ENCODE measurements around the gene RCOR3.

The RCOR3 gene

GRCh38 chr1:211323156-211324063, 64.2 kb downstream of the RCOR3 start:
- Mint-ChIP-seq H3K4me1 (ENCODE audit: low read depth in 2 of 2) (peaks cover 26 to 27% of the 10 kb centered on the region in 2 donors), H3K27me3 (no peaks in the 10 kb centered on the region), H3K4me3 (no peak overlapping the region), H3K9me3 (no peaks in the 10 kb centered on the region), H3K27ac (no peak overlapping the region), H3K36me3 (ENCODE audit: insufficient read depth) (peaks cover 16% of the 10 kb centered on the region)
- DNase-seq (peak; percentile 62 to 68 (median 62)), ATAC-seq (replicated peaks) (peak; percentile 70)

DNA sequence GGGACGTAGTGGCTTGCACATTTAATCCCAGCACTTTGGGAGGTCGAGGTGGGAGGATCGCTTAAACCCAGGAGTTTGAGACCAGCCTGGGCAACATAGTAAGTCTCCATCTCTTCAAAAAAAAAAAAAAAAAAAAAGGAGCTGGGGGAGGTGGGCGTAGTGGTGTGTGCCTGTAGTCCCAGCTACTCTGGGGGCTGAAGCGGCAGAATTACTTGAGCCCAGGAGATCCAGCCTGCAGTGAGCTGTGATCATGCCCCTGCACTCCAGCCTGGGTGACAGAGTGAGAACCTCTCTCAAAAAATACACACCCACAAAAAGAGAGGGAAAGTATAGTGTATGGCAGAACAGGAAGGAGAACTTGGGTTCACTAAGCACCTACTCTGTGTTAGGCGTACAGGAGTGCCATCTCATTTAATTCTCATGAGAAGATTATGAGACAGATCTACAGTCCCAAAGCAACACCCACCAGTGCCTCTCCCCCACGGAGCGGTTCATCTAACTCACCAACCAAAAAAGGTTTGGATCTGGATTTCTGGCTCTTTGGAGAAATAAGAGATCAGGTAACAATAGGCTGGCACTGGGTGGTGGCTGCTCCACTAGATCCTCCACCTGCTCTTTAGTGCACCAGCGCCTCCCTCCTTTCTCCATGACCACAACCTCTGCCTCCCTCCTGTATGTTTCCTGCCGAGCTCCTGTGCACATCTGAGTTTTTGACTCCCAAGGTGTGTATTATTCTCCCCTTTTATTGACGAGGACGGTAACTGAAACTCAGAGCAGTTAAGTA, 66.0 kb downstream of the RCOR3 start:
- DNase-seq (no peak), ATAC-seq (replicated peaks) (no peak)
- Mint-ChIP-seq H3K9me3 (no peaks in the 10 kb centered on the region), H3K4me3 (peak overlapping the region; percentile 94 to 96), H3K27me3 (no peaks in the 10 kb centered on the region), H3K27ac (peak overlapping the region; percentile 96 to 97), H3K4me1 (ENCODE audit: low read depth in 2 of 2) (peaks cover 43 to 45% of the 10 kb centered on the region in 2 donors), H3K36me3 (ENCODE audit: insufficient read depth) (peaks cover 18% of the 10 kb centered on the region)

GRCh38 chr1:211326140-211326527, 67.0 kb downstream of the RCOR3 start:
- Mint-ChIP-seq H3K27ac (peak overlapping the region; percentile 96 to 97), H3K27me3 (no peaks in the 10 kb centered on the region), H3K4me3 (peak overlapping the region; percentile 94 to 96), H3K9me3 (no peaks in the 10 kb centered on the region), H3K4me1 (ENCODE audit: low read depth in 2 of 2) (peaks cover 50 to 54% of the 10 kb centered on the region in 2 donors), H3K36me3 (ENCODE audit: insufficient read depth) (peaks cover 22% of the 10 kb centered on the region)
- DNase-seq (no peak), ATAC-seq (replicated peaks) (no peak)

- H3K27me3 Mint-ChIP-seq: no peaks in the 10 kb centered on the region
- H3K36me3 Mint-ChIP-seq (ENCODE audit: insufficient read depth): peaks cover 22% of the 10 kb centered on the region
- ATAC-seq (replicated peaks) (peak; percentile 54), DNase-seq (peak in 2 of 3 experiments; percentile 35 to 44)
- H3K4me3 Mint-ChIP-seq: peak within 1 kb of the TSS; percentile 94 to 96
- no peaks in the 10 kb centered on the region for H3K9me3 Mint-ChIP-seq
- peaks cover 54 to 59% of the 10 kb centered on the region in 2 donors for H3K4me1 Mint-ChIP-seq (ENCODE audit: low read depth in 2 of 2)
- peak within 1 kb of the TSS; percentile 96 to 98 for H3K27ac Mint-ChIP-seq
Measured at GRCh38 chr1:211326528-211327345, 67.6 kb downstream of the RCOR3 start, which contains the start of gene TRAF5. Gene TRAF5, plus strand, starts transcription at chr1:211326833. Its CDS starts 26,407 bp downstream, at chr1:211353240.

DNA sequence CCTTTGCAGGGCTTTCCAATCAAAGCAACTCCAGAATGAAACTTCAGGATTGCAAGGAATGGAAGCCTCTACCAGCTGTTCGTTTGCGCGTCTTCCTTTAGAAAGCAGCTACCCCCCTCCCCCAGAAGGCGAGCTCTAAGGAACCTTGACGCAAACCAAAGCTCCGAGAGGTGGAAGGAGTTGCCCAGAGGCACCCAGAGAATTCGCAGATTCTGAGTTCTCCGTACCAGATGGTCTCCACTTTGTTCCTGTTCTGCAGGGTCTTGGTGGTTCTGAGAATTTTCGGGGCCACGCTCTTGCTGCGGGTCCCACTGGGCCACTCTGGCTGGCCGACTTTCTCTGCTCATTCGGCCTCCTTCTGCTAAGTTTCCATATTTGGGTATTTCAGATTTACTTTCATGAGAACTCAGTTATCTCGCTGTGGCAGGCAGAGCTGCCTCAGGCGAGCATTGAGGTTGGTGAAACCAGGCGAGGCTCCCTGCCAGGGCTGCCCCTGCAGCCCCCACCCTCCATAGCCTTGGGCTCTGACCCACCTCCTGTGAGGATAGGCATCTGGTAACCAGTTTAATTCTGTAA, 68.3 kb downstream of the RCOR3 start:
- Mint-ChIP-seq H3K27me3 (no peaks in the 10 kb centered on the region), H3K4me3 (peak overlapping the region; percentile 94 to 96), H3K9me3 (no peaks in the 10 kb centered on the region), H3K27ac (peak overlapping the region; percentile 81 to 98), H3K36me3 (ENCODE audit: insufficient read depth) (peaks cover 25% of the 10 kb centered on the region), H3K4me1 (ENCODE audit: low read depth in 2 of 2) (peaks cover 58 to 66% of the 10 kb centered on the region in 2 donors)
- DNase-seq (peak in 2 of 3 experiments; percentile 26 to 32), ATAC-seq (replicated peaks) (peak; percentile 47)

- peaks cover 62 to 73% of the 10 kb centered on the region in 2 donors for H3K4me1 Mint-ChIP-seq (ENCODE audit: low read depth in 2 of 2)
- H3K27ac Mint-ChIP-seq: peak overlapping the region; percentile 81 to 98
- peaks cover 25% of the 10 kb centered on the region for H3K36me3 Mint-ChIP-seq (ENCODE audit: insufficient read depth)
- H3K4me3 Mint-ChIP-seq: peak overlapping the region; percentile 94 to 96
- H3K27me3 Mint-ChIP-seq: no peaks in the 10 kb centered on the region
- no peaks in the 10 kb centered on the region for H3K9me3 Mint-ChIP-seq
- ATAC-seq (replicated peaks) (no peak), DNase-seq (no peak)
Measured at GRCh38 chr1:211328084-211328694, 69.0 kb downstream of the RCOR3 start.

DNA sequence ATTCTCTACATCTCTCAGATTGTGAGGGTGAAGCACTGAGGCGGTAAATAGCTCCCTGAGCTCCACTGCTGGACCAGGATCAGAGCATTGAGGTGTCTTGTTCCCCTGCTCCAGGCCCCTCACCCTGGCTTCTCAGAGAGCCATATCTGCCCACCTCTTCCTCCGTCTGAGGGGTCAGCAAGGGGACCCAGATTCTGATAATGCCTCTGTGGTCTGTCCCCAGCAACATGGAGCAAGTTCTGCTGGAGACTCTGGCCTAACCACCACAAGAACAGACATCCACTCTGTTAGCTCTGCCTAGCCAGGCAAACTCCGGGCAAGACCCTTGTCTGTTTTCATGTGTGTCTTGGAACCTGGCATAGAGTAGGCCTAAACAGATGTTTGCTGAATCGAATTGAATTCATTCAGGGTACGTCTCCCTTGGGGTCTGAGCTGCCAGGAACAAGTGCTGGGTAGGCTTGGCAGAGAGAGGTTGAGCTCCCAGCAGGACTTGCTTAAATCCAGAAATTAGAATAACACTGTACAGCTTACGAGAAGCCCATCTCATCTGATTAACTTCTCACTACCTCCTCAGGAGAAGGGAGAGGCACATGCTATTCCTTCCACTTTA, 69.8 kb downstream of the RCOR3 start:
- ATAC-seq (replicated peaks) (no peak), DNase-seq (no peak)
- Mint-ChIP-seq H3K36me3 (ENCODE audit: insufficient read depth) (peaks cover 25% of the 10 kb centered on the region), H3K4me3 (peak overlapping the region; percentile 94 to 96), H3K27ac (peak overlapping the region; percentile 81 to 98), H3K4me1 (ENCODE audit: low read depth in 2 of 2) (peaks cover 65 to 72% of the 10 kb centered on the region in 2 donors), H3K9me3 (no peaks in the 10 kb centered on the region), H3K27me3 (no peaks in the 10 kb centered on the region)

GRCh38 chr1:211329764-211330201, 70.6 kb downstream of the RCOR3 start:
- Mint-ChIP-seq H3K27me3 (no peaks in the 10 kb centered on the region), H3K36me3 (ENCODE audit: insufficient read depth) (peaks cover 28% of the 10 kb centered on the region), H3K9me3 (no peaks in the 10 kb centered on the region), H3K4me1 (ENCODE audit: low read depth in 2 of 2) (peaks cover 72 to 77% of the 10 kb centered on the region in 2 donors), H3K4me3 (peak overlapping the region; percentile 94 to 96), H3K27ac (peak overlapping the region; percentile 81 to 98)
- ATAC-seq (replicated peaks) (peak; percentile 9), DNase-seq (no peak)

DNA sequence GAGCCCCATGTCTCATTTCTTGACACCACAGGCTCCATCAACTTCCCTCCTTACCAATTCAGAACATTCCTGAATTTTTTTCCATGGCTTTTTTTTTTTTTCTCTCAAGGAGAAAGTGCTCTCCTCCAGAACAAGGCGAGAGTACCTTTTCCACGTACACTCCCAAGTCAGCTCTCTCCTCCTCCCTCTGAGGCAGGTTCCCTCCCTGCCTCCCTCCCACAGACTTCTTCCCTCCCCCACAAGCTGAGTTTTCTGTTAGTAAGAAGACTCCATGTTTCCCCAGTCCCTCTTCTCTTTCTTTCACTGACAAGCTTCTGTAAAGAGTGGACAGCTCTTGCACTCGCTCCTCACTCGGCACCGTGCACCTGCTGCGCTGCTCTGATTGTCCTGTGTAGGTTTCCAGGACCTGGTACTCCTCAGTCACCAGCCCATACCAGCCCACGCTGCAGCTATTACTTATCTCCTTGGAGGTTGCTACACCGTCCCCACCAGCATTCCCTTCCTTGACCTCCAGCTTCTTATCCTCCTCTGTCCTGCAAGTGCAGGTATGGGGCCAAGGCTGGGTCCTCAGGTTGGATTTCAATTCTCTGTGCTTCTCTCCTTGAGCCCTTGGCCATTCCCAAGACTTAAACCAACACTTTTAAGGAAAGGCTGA, 71.2 kb downstream of the RCOR3 start:
- H3K27ac Mint-ChIP-seq: peak overlapping the region; percentile 81 to 98
- peak overlapping the region; percentile 94 to 96 for H3K4me3 Mint-ChIP-seq
- ATAC-seq (replicated peaks): no peak
- H3K36me3 Mint-ChIP-seq (ENCODE audit: insufficient read depth): peaks cover 28% of the 10 kb centered on the region
- H3K4me1 Mint-ChIP-seq (ENCODE audit: low read depth in 2 of 2): peaks cover 78 to 82% of the 10 kb centered on the region in 2 donors
- no peaks in the 10 kb centered on the region for H3K9me3 Mint-ChIP-seq
- DNase-seq: no peak
- H3K27me3 Mint-ChIP-seq: no peaks in the 10 kb centered on the region

GRCh38 chr1:211331011-211331709, 72.0 kb downstream of the RCOR3 start:
- Mint-ChIP-seq H3K4me1 (ENCODE audit: low read depth in 2 of 2) (peaks cover 79 to 82% of the 10 kb centered on the region in 2 donors), H3K4me3 (peak overlapping the region; percentile 94 to 96), H3K9me3 (no peaks in the 10 kb centered on the region), H3K36me3 (ENCODE audit: insufficient read depth) (peaks cover 22% of the 10 kb centered on the region), H3K27ac (peak overlapping the region; percentile 81 to 98), H3K27me3 (no peaks in the 10 kb centered on the region)
- ATAC-seq (replicated peaks) (no peak), DNase-seq (no peak)

DNA sequence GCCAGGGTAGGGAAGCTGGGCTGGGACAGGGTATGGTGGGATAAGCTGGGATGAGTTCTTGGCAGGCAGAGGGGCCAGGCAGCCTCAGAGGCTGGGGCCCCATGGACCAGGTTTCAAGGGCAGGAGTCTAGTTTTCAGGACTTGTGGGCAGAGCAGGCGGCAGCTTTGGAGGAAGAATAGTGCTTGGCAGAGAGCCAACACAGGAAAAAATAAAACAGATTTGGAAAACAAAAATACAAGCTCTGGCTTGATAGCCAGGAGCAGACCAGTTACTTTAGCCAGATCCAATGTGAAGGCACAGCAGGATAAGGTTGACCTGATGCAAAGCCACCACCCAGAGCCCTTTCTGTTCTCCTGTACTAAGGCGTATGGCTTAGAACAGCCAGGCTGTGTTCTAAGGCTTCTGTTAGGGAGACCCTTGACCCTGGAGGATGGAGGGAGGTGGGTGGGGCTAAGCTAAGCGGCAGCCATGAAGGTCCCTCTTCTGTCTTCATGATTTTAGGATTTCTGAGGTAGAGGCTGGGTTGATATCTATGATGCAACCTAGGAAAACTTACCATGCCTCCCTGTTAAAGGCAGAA, 73.0 kb downstream of the RCOR3 start:
- Mint-ChIP-seq H3K4me3 (peak overlapping the region in 1 of 2 donors; percentile 94), H3K9me3 (no peaks in the 10 kb centered on the region), H3K27ac (peak overlapping the region; percentile 81 to 98), H3K4me1 (ENCODE audit: low read depth in 2 of 2) (peaks cover 85 to 89% of the 10 kb centered on the region in 2 donors), H3K27me3 (no peaks in the 10 kb centered on the region), H3K36me3 (ENCODE audit: insufficient read depth) (peaks cover 20% of the 10 kb centered on the region)
- ATAC-seq (replicated peaks) (no peak), DNase-seq (no peak)
